OCI-LY3 (cell line): Measurements from ENCODE around the gene ELANE.

Experiments
- H2AFZ ChIP-seq: fragments of 200-600, 300-600 bp; shearing (Covaris generic); 2 replicates; pipeline ENCODE4 v1.6.0; 2014; ENCODE audit warnings: antibody characterized with exemption, low read depth, low read length
- H3K27ac ChIP-seq: fragments of 200-600, 300-600 bp; sonication (generic); 2 replicates; pipeline ENCODE4 v1.5.1; 2014; ENCODE audit warnings: mild to moderate bottlenecking, low read length, moderate library complexity, mixed read lengths
- H3K27me3 ChIP-seq: fragments of 200-600, 300-600 bp; sonication (generic); 2 replicates; pipeline ENCODE4 v1.6.1; 2014; ENCODE audit warnings: low read depth, low read length, mixed read lengths
- H3K36me3 ChIP-seq: fragments of 200-600, 300-600 bp; sonication (generic); replicated peaks from 2 replicates; pipeline ENCODE3; 2014; ENCODE audit warnings: low read depth, low read length, mixed read lengths
- H3K4me1 ChIP-seq: fragments of 300-600, 200-600 bp; sonication (generic); 2 replicates; pipeline ENCODE4 v1.6.1; 2014; ENCODE audit warnings: low read length, mixed read lengths
- H3K4me2 ChIP-seq: fragments of 200-600, 300-600 bp; sonication (generic); 2 replicates; pipeline ENCODE4 v1.6.1; 2014; ENCODE audit warnings: low read length, mixed read lengths
- H3K4me3 ChIP-seq: fragments of 300-600, 200-600 bp; sonication (generic); 2 replicates; pipeline ENCODE4 v1.5.1; 2014; ENCODE audit warnings: antibody characterized with exemption, mild to moderate bottlenecking, low read length, moderate library complexity
- H3K79me2 ChIP-seq: fragments of 300-600, 200-600 bp; shearing (Covaris generic); 2 replicates; pipeline ENCODE4 v1.6.1; 2014; ENCODE audit warnings: mild to moderate bottlenecking, low read length, mixed read lengths
- H3K9ac ChIP-seq: fragments of 300-600, 200-600 bp; shearing (Covaris generic); 2 replicates; pipeline ENCODE4 v1.6.0; 2014; ENCODE audit warnings: mild to moderate bottlenecking, low read length, moderate library complexity
- H3K9me3 ChIP-seq: fragments of 200-600, 300-600 bp; shearing (Covaris generic); 2 replicates; pipeline ENCODE4 v1.6.1; 2014; ENCODE audit warnings: low read length, mixed read lengths; ENCODE audit not compliant: insufficient read depth
- H4K20me1 ChIP-seq: fragments of 200-600, 300-600 bp; sonication (generic); 2 replicates; pipeline ENCODE4 v1.6.1; 2016; ENCODE audit warnings: low read length, mixed read lengths; ENCODE audit not compliant: insufficient read depth
- CTCF ChIP-seq: fragments of 200-600, 300-600 bp; sonication (generic); IDR thresholded peaks from 2 replicates; pipeline ENCODE4 v1.5.1; 2014; ENCODE audit warnings: antibody characterized with exemption, low read length, low read depth
- EZH2phosphoT487 ChIP-seq: fragments of 200-600 bp; shearing (Covaris generic); IDR thresholded peaks from 2 replicates; pipeline ENCODE4 v1.6.1; 2018; ENCODE audit warnings: antibody characterized with exemption, mixed run types, low read depth

ELANE gene

GRCh38 chr19:869245-870177, 17.4 kb downstream of the ELANE start:
- TF ChIP-seq CTCF (no peak), EZH2phosphoT487 (no peak)
- Histone ChIP-seq H3K4me2 (no peak overlapping the region), H3K27ac (no peak overlapping the region)

GRCh38 chr19:870314-870713, 18.2 kb downstream of the ELANE start:
- peaks cover 30% of the 10 kb centered on the region for H3K36me3 ChIP-seq
- no peak overlapping the region for H2AFZ ChIP-seq
- peaks cover 6% of the 10 kb centered on the region; the same call in 1 of the 2 replicates for H4K20me1 ChIP-seq
- H3K4me1 ChIP-seq: peaks cover 8% of the 10 kb centered on the region
- no peaks in the 10 kb centered on the region for H3K79me2 ChIP-seq
- H3K9me3 ChIP-seq: no peaks in the 10 kb centered on the region
- H3K9ac ChIP-seq: no peak overlapping the region
- H3K27me3 ChIP-seq: no peaks in the 10 kb centered on the region
- TF ChIP-seq CTCF (no peak), EZH2phosphoT487 (no peak)
- no peak overlapping the region for H3K27ac ChIP-seq
- H3K4me3 ChIP-seq: no peak overlapping the region
- no peak overlapping the region for H3K4me2 ChIP-seq

More at GRCh38 chr19:869245-870177, 17.4 kb downstream of the ELANE start:
- Histone ChIP-seq H3K4me1 (peaks cover 16% of the 10 kb centered on the region), H3K9me3 (no peaks in the 10 kb centered on the region), H2AFZ (no peak overlapping the region), H3K9ac (no peak overlapping the region), H3K79me2 (no peaks in the 10 kb centered on the region), H3K4me3 (no peak overlapping the region), H4K20me1 (peaks cover 6% of the 10 kb centered on the region; the same call in 1 of the 2 replicates), H3K27me3 (no peaks in the 10 kb centered on the region), H3K36me3 (peaks cover 33% of the 10 kb centered on the region)

GRCh38 chr19:870963-871401, 18.9 kb downstream of the ELANE start:
- TF ChIP-seq EZH2phosphoT487 (no peak), CTCF (no peak)
- peaks cover 34% of the 10 kb centered on the region for H3K36me3 ChIP-seq

More at GRCh38 chr19:870963-871401, 18.9 kb downstream of the ELANE start:
- Histone ChIP-seq H3K27me3 (no peaks in the 10 kb centered on the region), H3K79me2 (no peaks in the 10 kb centered on the region), H3K27ac (no peak overlapping the region), H3K9me3 (no peaks in the 10 kb centered on the region), H2AFZ (no peak overlapping the region), H3K9ac (no peak overlapping the region), H3K4me3 (no peak overlapping the region), H3K4me1 (peaks cover 8% of the 10 kb centered on the region), H3K4me2 (no peak overlapping the region), H4K20me1 (peaks cover 6% of the 10 kb centered on the region; the same call in 1 of the 2 replicates)
